ENCODE measurements around the gene PYDC2.
A peak's percentile ranks its signal among the peaks of the same experiment; 100 is the strongest.
"Not testable (repeated sequence)": the region's sequence is repeated elsewhere in the genome, so short reads cannot be mapped to it uniquely, and the experiment has no call there.

The PYDC2 gene

GRCh38 chr3:191470080-191470479 lies 9.1 kb downstream of the PYDC2 start:
- DNase-seq = no peak

GRCh38 chr3:191470545-191470944 lies 9.6 kb downstream of the PYDC2 start:
- DNase-seq = no peak

GRCh38 chr3:191473661-191474198 lies 12.8 kb downstream of the PYDC2 start:
- DNase-seq = no peak

- no peak for DNase-seq
Observed at GRCh38 chr3:191476066-191476772, 15.3 kb downstream of the PYDC2 start.

GRCh38 chr3:191483994-191484393 lies 23.0 kb downstream of the PYDC2 start:
- DNase-seq = not testable (repeated sequence)

GRCh38 chr3:191484461-191484860 lies 23.5 kb downstream of the PYDC2 start:
- DNase-seq = no peak

- no peak for DNase-seq
Observed at GRCh38 chr3:191492601-191493000, 31.6 kb downstream of the PYDC2 start.

- no peak for DNase-seq
Observed at GRCh38 chr3:191493336-191493735, 32.4 kb downstream of the PYDC2 start.

- DNase-seq = peak in 51 of 58 donors; percentile 3 to 74 (median 25)
Observed at GRCh38 chr3:191499307-191500080, 38.5 kb downstream of the PYDC2 start.

GRCh38 chr3:191500892-191501291 lies 39.9 kb downstream of the PYDC2 start:
- no peak for DNase-seq

GRCh38 chr3:191502583-191502982 lies 41.6 kb downstream of the PYDC2 start:
- no peak for DNase-seq

GRCh38 chr3:191509078-191509477 lies 48.1 kb downstream of the PYDC2 start:
- DNase-seq = no peak
